Loucy (cell line): ENCODE data around the gene SEC11A.

Experiments used
- H2AFZ ChIP-seq: fragments of 200-600 bp; sonication (generic); 2 replicates; pipeline ENCODE4 v1.6.0; 2016; ENCODE audit warnings: antibody characterized with exemption, mild to moderate bottlenecking, low read length, moderate library complexity
- H3F3A ChIP-seq: fragments of 200-600 bp; 2 replicates; pipeline ENCODE4 v1.6.0; 2016; ENCODE audit warnings: antibody characterized with exemption, low read depth, mild to moderate bottlenecking
- H3K27me3 ChIP-seq: fragments of 200-600 bp; sonication (generic); 2 replicates; pipeline ENCODE4 v1.6.1; 2014; ENCODE audit warnings: low read length, mild to moderate bottlenecking; ENCODE audit not compliant: insufficient read depth, poor library complexity, severe bottlenecking
- H3K36me3 ChIP-seq: fragments of 200-600 bp; sonication (generic); 2 replicates; pipeline ENCODE4 v1.6.1; 2016; ENCODE audit warnings: low read length; ENCODE audit not compliant: insufficient read depth
- H3K4me1 ChIP-seq: fragments of 200-600 bp; sonication (generic); 2 replicates; pipeline ENCODE4 v1.5.1; 2014; ENCODE audit warnings: low read length, mild to moderate bottlenecking; ENCODE audit not compliant: insufficient read depth, poor library complexity, severe bottlenecking
- H3K4me2 ChIP-seq: fragments of 200-600 bp; sonication (generic); 2 replicates; pipeline ENCODE4 v1.6.0; 2014; ENCODE audit warnings: antibody characterized with exemption, low read length, low read depth, mild to moderate bottlenecking; ENCODE audit not compliant: poor library complexity, severe bottlenecking
- H3K4me3 ChIP-seq: fragments of 200-600 bp; sonication (generic); 2 replicates; pipeline ENCODE4 v1.5.1; 2014; ENCODE audit warnings: low read length, mild to moderate bottlenecking, mixed read lengths; ENCODE audit not compliant: poor library complexity, severe bottlenecking
- H3K79me2 ChIP-seq: fragments of 200-600 bp; sonication (generic); 2 replicates; pipeline ENCODE4 v1.6.1; 2014; ENCODE audit warnings: low read length; ENCODE audit not compliant: insufficient read depth
- H3K9ac ChIP-seq: fragments of 200-600 bp; sonication (generic); 2 replicates; pipeline ENCODE4 v1.6.0; 2014; ENCODE audit warnings: mild to moderate bottlenecking, low read depth, low read length, moderate library complexity; ENCODE audit not compliant: poor library complexity, severe bottlenecking
- H3K9me2 ChIP-seq: fragments of 200-600 bp; sonication (generic); replicated peaks from 2 replicates; pipeline ENCODE4 v1.6.1; 2016; ENCODE audit warnings: low read depth, low read length, mixed read lengths
- H3K9me3 ChIP-seq: fragments of 200-600 bp; sonication (generic); 2 replicates; pipeline ENCODE4 v1.6.1; 2014; ENCODE audit warnings: mild to moderate bottlenecking, antibody characterized with exemption, low read length, low read depth; ENCODE audit not compliant: insufficient read depth
- H4K20me1 ChIP-seq: fragments of 200-600 bp; sonication (generic); 2 replicates; pipeline ENCODE4 v1.6.0; 2014; ENCODE audit warnings: antibody characterized with exemption, low read length, mild to moderate bottlenecking; ENCODE audit not compliant: insufficient read depth, poor library complexity, severe bottlenecking
- CTCF ChIP-seq: fragments of 200-600 bp; sonication (generic); conservative IDR thresholded peaks from 2 replicates; pipeline ENCODE4 v1.5.1; 2014; ENCODE audit warnings: mild to moderate bottlenecking, antibody characterized with exemption, low read length
- EZH2phosphoT487 ChIP-seq: fragments of 200-600 bp; IDR thresholded peaks from 2 replicates; pipeline ENCODE4 v1.6.1; 2018; ENCODE audit warnings: antibody characterized with exemption, mild to moderate bottlenecking, moderate library complexity, borderline replicate concordance

Gene SEC11A

DNA sequence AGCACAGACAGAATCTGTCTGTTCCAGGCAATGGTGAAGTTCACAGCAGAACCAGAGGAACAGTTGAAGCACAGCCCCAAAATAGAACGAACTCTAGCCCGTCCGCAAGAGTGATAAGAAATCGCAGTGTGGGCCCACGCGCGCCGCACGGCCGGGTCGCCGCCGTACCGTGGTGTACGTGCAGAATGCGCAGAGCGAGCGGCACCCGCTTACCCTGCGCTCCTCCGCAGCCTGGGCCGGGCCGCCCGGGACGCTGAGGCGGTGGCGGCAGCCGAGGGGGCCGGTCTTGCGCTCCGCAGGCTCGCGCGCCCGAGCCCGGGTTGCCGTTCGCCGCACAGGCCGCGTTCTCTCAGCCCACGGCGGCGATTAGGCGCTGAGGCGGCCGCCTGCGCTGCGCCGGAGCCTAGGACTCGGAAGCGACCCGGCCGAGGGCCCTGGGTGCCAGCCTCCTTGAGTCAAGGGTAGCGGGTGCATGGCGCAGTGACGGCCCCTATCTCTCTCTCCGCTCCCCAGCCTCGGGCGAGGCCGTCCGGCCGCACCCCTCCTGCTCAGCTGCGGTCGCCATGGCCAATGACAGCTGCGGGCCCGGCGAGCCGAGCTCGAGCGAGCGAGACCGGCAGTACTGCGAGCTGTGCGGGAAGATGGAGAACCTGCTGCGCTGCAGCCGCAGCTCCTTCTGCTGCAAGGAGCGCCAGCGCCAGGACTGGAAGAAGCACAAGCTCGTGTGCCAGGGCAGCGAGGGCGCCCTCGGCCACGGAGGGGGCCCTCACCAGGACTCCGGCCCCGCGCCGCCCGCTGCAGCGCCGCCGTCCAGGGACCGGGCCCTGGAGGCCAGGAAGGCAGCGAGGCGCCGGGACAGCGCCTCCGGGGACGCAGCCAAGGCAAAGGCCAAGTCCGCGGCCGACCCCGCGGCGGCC lies 82.4 kb downstream of the SEC11A start:
- H3K9ac ChIP-seq, result peak overlapping the region; percentile 67
- TF ChIP-seq EZH2phosphoT487 (no peak), CTCF (no peak)
- no peaks in the 10 kb centered on the region for H3K9me3 ChIP-seq
- peaks cover 23% of the 10 kb centered on the region for H4K20me1 ChIP-seq
- H3K9me2 ChIP-seq, result no peaks in the 10 kb centered on the region
- peak overlapping the region; percentile 98 for H3K4me2 ChIP-seq
- H3K79me2 ChIP-seq, result peaks cover 47% of the 10 kb centered on the region; the same call in 1 of the 2 replicates
- H3K4me3 ChIP-seq, result peak overlapping the region; percentile 94
- no peak overlapping the region for H2AFZ ChIP-seq
- H3K27me3 ChIP-seq, result no peaks in the 10 kb centered on the region
- H3F3A ChIP-seq, result 0 out of 2 replicates have a peak, but pooled peaks cover 3% of the 10 kb centered on the region
- H3K36me3 ChIP-seq, result no peaks in the 10 kb centered on the region
- H3K4me1 ChIP-seq, result peaks cover 26% of the 10 kb centered on the region

DNA sequence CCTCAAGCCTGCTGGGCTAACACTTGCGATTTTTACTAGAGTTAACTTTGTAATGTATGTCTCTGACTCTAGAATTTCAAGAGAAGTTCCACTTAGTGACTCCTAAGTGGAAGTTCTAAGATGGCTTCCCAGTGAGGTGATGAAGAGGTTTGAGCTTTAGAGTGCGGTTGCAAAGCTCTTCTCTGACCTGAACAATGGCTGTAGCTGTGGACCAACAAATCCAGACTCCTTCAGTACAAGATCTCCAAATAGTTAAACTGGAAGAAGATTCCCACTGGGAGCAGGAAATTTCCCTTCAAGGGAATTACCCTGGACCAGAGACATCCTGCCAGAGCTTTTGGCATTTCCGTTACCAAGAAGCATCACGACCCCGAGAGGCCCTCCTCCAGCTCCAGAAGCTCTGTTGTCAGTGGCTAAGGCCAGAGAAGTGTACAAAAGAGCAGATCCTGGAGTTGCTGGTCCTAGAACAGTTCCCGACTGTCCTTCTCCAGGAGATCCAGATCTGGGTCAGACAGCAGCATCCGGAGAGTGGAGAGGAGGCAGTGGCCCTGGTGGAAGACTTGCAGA lies 84.2 kb downstream of the SEC11A start:
- peaks cover 26% of the 10 kb centered on the region for H3K4me1 ChIP-seq
- peak overlapping the region; percentile 86 for H2AFZ ChIP-seq
- H3K79me2 ChIP-seq, result peaks cover 47% of the 10 kb centered on the region; the same call in 1 of the 2 replicates
- H3K9me2 ChIP-seq, result no peaks in the 10 kb centered on the region
- H3F3A ChIP-seq, result 0 out of 2 replicates have a peak, but pooled peaks cover 3% of the 10 kb centered on the region
- H3K9ac ChIP-seq, result peak overlapping the region; percentile 80
- H3K27me3 ChIP-seq, result no peaks in the 10 kb centered on the region
- no peaks in the 10 kb centered on the region for H3K36me3 ChIP-seq
- peak overlapping the region; percentile 94 for H3K4me3 ChIP-seq
- no peaks in the 10 kb centered on the region for H3K9me3 ChIP-seq
- H3K4me2 ChIP-seq, result peak overlapping the region; percentile 98
- no peak for TF ChIP-seq CTCF
- no peak for TF ChIP-seq EZH2phosphoT487
- H4K20me1 ChIP-seq, result peaks cover 23% of the 10 kb centered on the region

DNA sequence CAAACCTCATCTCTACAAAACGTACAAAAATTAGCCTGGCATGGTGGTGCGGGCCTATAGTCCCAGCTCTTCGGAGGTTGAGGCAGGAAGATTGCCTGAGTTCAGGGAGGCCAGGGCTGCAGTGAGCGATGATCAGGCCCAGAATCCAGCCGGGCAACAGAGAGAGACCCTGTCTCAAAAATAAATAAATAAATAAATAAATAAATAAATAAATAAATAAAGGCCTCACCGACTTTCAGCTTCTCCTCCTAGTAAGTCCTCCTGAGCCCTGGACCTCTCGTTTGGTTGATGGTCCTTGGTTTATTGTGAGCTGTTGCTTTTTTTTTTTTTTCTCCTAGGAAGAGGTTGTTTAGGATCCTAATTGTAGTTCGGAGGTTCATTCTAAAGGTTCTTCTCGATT lies 86.9 kb downstream of the SEC11A start:
- peaks cover 20% of the 10 kb centered on the region for H3K4me1 ChIP-seq
- H3K9ac ChIP-seq, result no peak overlapping the region
- no peaks in the 10 kb centered on the region; the same call in 1 of the 2 replicates for H3K36me3 ChIP-seq
- H2AFZ ChIP-seq, result no peak overlapping the region
- H3K9me3 ChIP-seq, result no peaks in the 10 kb centered on the region
- peaks cover 23% of the 10 kb centered on the region; the same call in 1 of the 2 replicates for H3K79me2 ChIP-seq
- H3K4me2 ChIP-seq, result no peak overlapping the region
- H3F3A ChIP-seq, result no peaks in the 10 kb centered on the region
- H3K27me3 ChIP-seq, result no peaks in the 10 kb centered on the region
- peaks cover 10% of the 10 kb centered on the region for H4K20me1 ChIP-seq
- no peak overlapping the region for H3K4me3 ChIP-seq
- H3K9me2 ChIP-seq, result no peaks in the 10 kb centered on the region
- TF ChIP-seq EZH2phosphoT487 (no peak), CTCF (no peak)
